T-helper 1 cell treated with Interleukin-12 subunit alpha and Interleukin-12 subunit beta and Interleukin-4 antibody, amounts not matched to agents 30 μg/mL and 1 μg/mL, for 36 hours (primary cell): ENCODE measurements around the gene RYR2.

ENCODE experiments used
- H3K27ac Mint-ChIP-seq: one replicate; pipeline ENCODE4 v1.8.0; 2021; ENCODE audit warnings: mild to moderate bottlenecking, mixed read lengths
- H3K27me3 Mint-ChIP-seq: one replicate; pipeline ENCODE4 v1.8.0; 2021; ENCODE audit warnings: low read depth, mixed read lengths
- H3K36me3 Mint-ChIP-seq: one replicate; pipeline ENCODE4 v1.8.0; 2021; ENCODE audit warnings: low read depth, mixed read lengths
- H3K4me1 Mint-ChIP-seq: one replicate; pipeline ENCODE4 v1.8.0; 2021; ENCODE audit warnings: low read depth, mixed read lengths
- H3K4me3 Mint-ChIP-seq: one replicate; pipeline ENCODE4 v1.8.0; 2021; ENCODE audit warnings: mild to moderate bottlenecking, moderate library complexity, mixed read lengths
- H3K9me3 Mint-ChIP-seq: one replicate; pipeline ENCODE4 v1.8.0; 2021; ENCODE audit warnings: mixed read lengths

The RYR2 gene

DNA sequence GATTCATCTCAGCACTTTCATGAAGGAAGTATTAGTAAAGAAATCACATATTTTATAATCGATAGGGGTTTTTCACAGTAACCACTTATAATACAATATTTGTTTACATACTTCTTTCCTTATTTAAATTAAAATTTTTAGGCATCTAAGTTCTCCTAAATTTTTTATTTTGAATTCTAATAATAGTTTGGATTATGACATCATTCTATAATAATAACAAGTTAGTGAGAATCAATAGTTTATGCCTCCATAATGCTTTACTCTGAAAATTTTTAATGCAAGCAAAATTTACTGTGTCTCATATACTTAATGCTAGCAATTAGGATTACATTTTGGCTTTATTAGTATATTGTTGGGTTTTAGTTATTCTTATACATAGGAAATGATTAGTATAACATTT, 596.6 kb downstream of the RYR2 start:
- Mint-ChIP-seq H3K27me3 (no peaks in the 10 kb centered on the region), H3K9me3 (peaks cover 5% of the 10 kb centered on the region), H3K4me1 (no peaks in the 10 kb centered on the region), H3K4me3 (no peak overlapping the region), H3K27ac (no peak overlapping the region), H3K36me3 (no peaks in the 10 kb centered on the region)

- Mint-ChIP-seq H3K36me3 (no peaks in the 10 kb centered on the region), H3K4me3 (no peak overlapping the region), H3K27ac (no peak overlapping the region), H3K4me1 (no peaks in the 10 kb centered on the region), H3K27me3 (no peaks in the 10 kb centered on the region), H3K9me3 (peaks cover under 1% of the 10 kb centered on the region)
Measured at GRCh38 chr1:237640011-237640671, 598.2 kb downstream of the RYR2 start.

- no peak overlapping the region for H3K27ac Mint-ChIP-seq
- peaks cover 3% of the 10 kb centered on the region for H3K9me3 Mint-ChIP-seq
- H3K4me3 Mint-ChIP-seq = no peak overlapping the region
- H3K36me3 Mint-ChIP-seq = no peaks in the 10 kb centered on the region
- H3K27me3 Mint-ChIP-seq = no peaks in the 10 kb centered on the region
- H3K4me1 Mint-ChIP-seq = no peaks in the 10 kb centered on the region
Measured at GRCh38 chr1:237640966-237641365, 599.0 kb downstream of the RYR2 start.

DNA sequence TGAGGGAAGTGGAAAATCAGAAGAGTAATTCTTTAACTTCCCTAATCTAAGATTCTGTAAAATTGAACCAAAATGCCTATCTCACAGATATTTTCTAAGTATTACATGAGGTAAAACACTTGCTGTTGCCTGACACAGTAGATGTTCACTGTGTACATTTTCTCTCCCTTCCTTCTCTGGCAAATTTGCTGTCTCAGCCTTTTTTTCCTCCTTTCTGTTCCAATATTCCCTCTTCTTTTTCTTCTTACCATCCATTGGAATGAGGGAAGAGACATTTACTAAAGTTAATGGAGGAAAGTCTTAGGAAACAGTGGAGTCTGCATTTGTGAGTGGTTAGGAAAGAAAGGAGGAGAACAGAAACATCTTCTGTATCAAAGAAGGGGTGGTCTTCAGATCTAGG, 608.8 kb downstream of the RYR2 start:
- H3K27me3 Mint-ChIP-seq = no peaks in the 10 kb centered on the region
- H3K27ac Mint-ChIP-seq = no peak overlapping the region
- no peaks in the 10 kb centered on the region for H3K36me3 Mint-ChIP-seq
- no peaks in the 10 kb centered on the region for H3K4me1 Mint-ChIP-seq
- H3K9me3 Mint-ChIP-seq = no peaks in the 10 kb centered on the region
- H3K4me3 Mint-ChIP-seq = no peak overlapping the region

DNA sequence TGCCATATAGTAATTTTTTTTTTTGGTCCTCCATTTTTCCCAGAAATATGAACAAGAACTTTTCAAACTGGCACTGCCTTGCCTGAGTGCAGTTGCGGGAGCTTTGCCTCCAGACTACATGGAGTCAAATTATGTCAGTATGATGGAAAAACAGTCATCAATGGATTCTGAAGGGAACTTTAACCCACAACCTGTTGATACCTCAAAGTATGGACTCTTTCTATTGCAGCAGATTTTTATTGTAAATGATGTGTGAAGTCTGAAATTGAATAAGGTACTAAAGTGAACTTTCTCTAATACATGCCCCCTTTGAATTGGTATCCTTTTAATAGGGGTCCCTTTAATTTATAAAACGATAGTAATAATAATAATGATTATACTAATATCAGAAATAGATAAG, 613.8 kb downstream of the RYR2 start:
- H3K4me1 Mint-ChIP-seq = no peaks in the 10 kb centered on the region
- H3K27me3 Mint-ChIP-seq = no peaks in the 10 kb centered on the region
- H3K36me3 Mint-ChIP-seq = no peaks in the 10 kb centered on the region
- no peaks in the 10 kb centered on the region for H3K9me3 Mint-ChIP-seq
- no peak overlapping the region for H3K4me3 Mint-ChIP-seq
- no peak overlapping the region for H3K27ac Mint-ChIP-seq

GRCh38 chr1:237664348-237664747, 622.4 kb downstream of the RYR2 start:
- H3K4me1 Mint-ChIP-seq = no peaks in the 10 kb centered on the region
- no peak overlapping the region for H3K27ac Mint-ChIP-seq
- H3K36me3 Mint-ChIP-seq = no peaks in the 10 kb centered on the region
- no peaks in the 10 kb centered on the region for H3K27me3 Mint-ChIP-seq
- no peak overlapping the region for H3K4me3 Mint-ChIP-seq
- H3K9me3 Mint-ChIP-seq = peaks cover 4% of the 10 kb centered on the region

- Mint-ChIP-seq H3K27me3 (no peaks in the 10 kb centered on the region), H3K36me3 (no peaks in the 10 kb centered on the region), H3K27ac (no peak overlapping the region), H3K4me1 (no peaks in the 10 kb centered on the region), H3K9me3 (peaks cover 4% of the 10 kb centered on the region), H3K4me3 (no peak overlapping the region)
Measured at GRCh38 chr1:237670302-237670701, 628.3 kb downstream of the RYR2 start.

DNA sequence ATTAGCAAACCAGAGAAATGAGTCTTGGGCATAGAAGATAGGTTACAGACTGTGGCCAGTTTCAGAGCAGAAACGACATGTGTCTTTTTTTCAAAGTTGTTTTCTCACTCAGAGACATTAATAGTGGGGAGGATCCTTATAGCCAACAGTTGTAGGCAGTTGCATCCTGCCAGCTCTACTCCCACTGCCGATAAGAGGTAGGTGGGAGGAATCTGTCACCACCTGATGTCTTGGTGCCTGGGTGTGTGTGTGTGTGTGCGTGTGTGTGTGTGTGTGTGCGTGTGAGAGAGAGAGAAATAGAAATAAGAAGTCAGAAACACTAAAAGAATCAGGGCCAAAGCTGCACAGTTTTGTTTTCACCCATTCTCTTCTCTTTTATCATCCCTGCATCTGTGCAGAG, 629.3 kb downstream of the RYR2 start:
- Mint-ChIP-seq H3K4me3 (no peak overlapping the region), H3K27me3 (no peaks in the 10 kb centered on the region)

DNA sequence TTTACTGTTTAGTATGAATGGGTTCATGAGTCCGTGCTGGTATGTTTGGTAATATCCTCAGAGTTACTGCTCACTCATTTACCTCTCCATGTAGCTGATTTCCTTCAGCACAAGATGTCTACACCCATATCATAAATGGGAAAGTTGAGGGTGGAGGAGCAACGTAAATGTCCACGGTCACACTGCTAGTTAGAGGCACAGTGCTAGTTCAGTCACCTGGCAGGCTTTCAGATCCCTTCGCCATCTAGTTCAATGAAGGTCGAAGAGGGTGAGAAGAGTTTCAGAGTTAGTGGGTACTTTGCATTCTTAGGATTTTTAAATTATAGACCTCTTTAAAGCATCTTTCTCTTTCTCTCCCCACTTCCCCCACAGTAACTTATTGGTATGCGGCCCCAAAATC, 630.0 kb downstream of the RYR2 start:
- H3K4me3 Mint-ChIP-seq = no peak overlapping the region
- H3K36me3 Mint-ChIP-seq = no peaks in the 10 kb centered on the region
- H3K9me3 Mint-ChIP-seq = peaks cover 4% of the 10 kb centered on the region
- H3K27ac Mint-ChIP-seq = no peak overlapping the region
- no peaks in the 10 kb centered on the region for H3K4me1 Mint-ChIP-seq
- H3K27me3 Mint-ChIP-seq = no peaks in the 10 kb centered on the region

More for the DNA sequence above, 629.3 kb downstream of the RYR2 start:
- no peaks in the 10 kb centered on the region for H3K36me3 Mint-ChIP-seq
- peaks cover 4% of the 10 kb centered on the region for H3K9me3 Mint-ChIP-seq
- no peak overlapping the region for H3K27ac Mint-ChIP-seq
- no peaks in the 10 kb centered on the region for H3K4me1 Mint-ChIP-seq

- Mint-ChIP-seq H3K27ac (no peak overlapping the region), H3K9me3 (peaks cover 4% of the 10 kb centered on the region), H3K36me3 (no peaks in the 10 kb centered on the region), H3K4me3 (no peak overlapping the region), H3K27me3 (no peaks in the 10 kb centered on the region), H3K4me1 (no peaks in the 10 kb centered on the region)
Measured at GRCh38 chr1:237672748-237673147, 630.8 kb downstream of the RYR2 start.

- H3K27ac Mint-ChIP-seq = no peak overlapping the region
- H3K4me1 Mint-ChIP-seq = no peaks in the 10 kb centered on the region
- H3K27me3 Mint-ChIP-seq = no peaks in the 10 kb centered on the region
- H3K9me3 Mint-ChIP-seq = no peaks in the 10 kb centered on the region
- H3K36me3 Mint-ChIP-seq = no peaks in the 10 kb centered on the region
- no peak overlapping the region for H3K4me3 Mint-ChIP-seq
Measured at GRCh38 chr1:237673631-237674030, 631.6 kb downstream of the RYR2 start.

DNA sequence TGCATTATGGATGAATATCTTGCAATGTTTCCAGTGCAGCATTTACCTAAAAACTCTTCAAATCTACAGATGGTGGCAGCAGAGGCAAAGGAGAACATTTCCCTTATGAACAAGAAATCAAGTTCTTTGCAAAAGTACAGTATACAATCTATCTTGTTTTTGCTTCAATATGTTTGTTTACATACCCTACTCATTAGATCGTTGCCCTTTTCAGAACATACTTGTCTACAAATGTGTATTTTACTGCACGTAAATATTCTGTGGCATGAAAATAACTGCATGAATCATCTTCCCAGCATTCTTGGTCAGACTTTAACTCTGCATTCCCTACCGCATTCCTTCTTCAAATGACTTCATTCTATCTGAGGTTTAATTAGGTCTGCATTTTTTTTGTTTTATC, 636.0 kb downstream of the RYR2 start:
- H3K9me3 Mint-ChIP-seq = no peaks in the 10 kb centered on the region
- no peaks in the 10 kb centered on the region for H3K4me1 Mint-ChIP-seq
- H3K27ac Mint-ChIP-seq = no peak overlapping the region
- H3K4me3 Mint-ChIP-seq = no peak overlapping the region
- no peaks in the 10 kb centered on the region for H3K36me3 Mint-ChIP-seq
- no peaks in the 10 kb centered on the region for H3K27me3 Mint-ChIP-seq

- Mint-ChIP-seq H3K27ac (no peak overlapping the region), H3K27me3 (no peaks in the 10 kb centered on the region), H3K4me3 (no peak overlapping the region), H3K9me3 (no peaks in the 10 kb centered on the region), H3K36me3 (no peaks in the 10 kb centered on the region), H3K4me1 (no peaks in the 10 kb centered on the region)
Measured at GRCh38 chr1:237679687-237680086, 637.7 kb downstream of the RYR2 start.

DNA sequence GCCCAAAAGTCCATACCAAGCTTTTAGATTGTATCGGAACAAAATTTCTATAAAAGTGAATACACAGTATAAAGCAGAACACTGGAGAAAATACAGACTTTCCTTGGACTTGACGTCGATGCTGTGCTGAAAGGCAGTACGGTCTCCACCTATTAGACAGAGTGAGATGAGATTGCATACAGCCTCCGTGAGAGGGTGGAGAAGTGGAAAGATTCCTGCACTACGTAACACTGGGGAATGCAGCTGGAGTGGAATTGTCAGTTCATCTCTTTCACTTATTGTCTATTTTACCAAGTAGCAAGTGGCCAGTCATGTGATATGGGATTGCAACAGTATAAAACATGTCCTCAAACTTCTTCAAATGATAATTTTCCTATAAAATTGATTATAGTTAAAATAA, 639.2 kb downstream of the RYR2 start:
- Mint-ChIP-seq H3K27me3 (no peaks in the 10 kb centered on the region), H3K9me3 (no peaks in the 10 kb centered on the region), H3K27ac (no peak overlapping the region)

DNA sequence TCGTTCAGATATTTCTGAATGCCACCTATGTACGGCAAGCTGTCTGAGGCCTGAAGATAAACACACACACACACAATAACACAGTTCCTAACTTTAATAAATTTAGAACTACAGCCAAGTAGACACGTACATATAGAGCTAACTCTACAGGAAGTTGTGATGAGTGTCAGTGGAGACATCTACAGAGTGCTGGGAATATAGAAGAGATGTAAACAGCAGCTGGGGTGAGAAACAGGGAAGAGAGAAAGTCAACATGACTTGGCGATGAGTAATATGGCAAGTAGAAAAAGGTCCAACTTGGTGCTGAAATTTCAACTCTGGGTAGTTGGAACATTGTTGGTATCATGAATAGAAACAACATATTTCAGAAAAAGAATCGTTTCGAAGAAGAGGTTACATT, 642.3 kb downstream of the RYR2 start:
- Mint-ChIP-seq H3K36me3 (no peaks in the 10 kb centered on the region), H3K4me3 (no peak overlapping the region), H3K27me3 (no peaks in the 10 kb centered on the region), H3K4me1 (no peaks in the 10 kb centered on the region), H3K9me3 (no peaks in the 10 kb centered on the region), H3K27ac (no peak overlapping the region)

More for the DNA sequence above, 639.2 kb downstream of the RYR2 start:
- H3K4me3 Mint-ChIP-seq = no peak overlapping the region
- H3K4me1 Mint-ChIP-seq = no peaks in the 10 kb centered on the region
- H3K36me3 Mint-ChIP-seq = no peaks in the 10 kb centered on the region

GRCh38 chr1:237685551-237685950, 643.6 kb downstream of the RYR2 start:
- Mint-ChIP-seq H3K4me3 (no peak overlapping the region), H3K36me3 (no peaks in the 10 kb centered on the region)

More at GRCh38 chr1:237685551-237685950, 643.6 kb downstream of the RYR2 start:
- Mint-ChIP-seq H3K27ac (no peak overlapping the region), H3K9me3 (no peaks in the 10 kb centered on the region), H3K27me3 (no peaks in the 10 kb centered on the region), H3K4me1 (no peaks in the 10 kb centered on the region)
